ENCODE measurements around the gene PCYT1A. TPM values are rescaled to one million over a fixed set of nuclear protein-coding genes. Genes with fewer than 3 reads are reported as not detected.
A peak's percentile ranks its signal among the peaks of the same experiment; 100 is the strongest.

Gene PCYT1A
- total RNA-seq, 1 experiment from 2014 or later, result 91.2 TPM

DNA sequence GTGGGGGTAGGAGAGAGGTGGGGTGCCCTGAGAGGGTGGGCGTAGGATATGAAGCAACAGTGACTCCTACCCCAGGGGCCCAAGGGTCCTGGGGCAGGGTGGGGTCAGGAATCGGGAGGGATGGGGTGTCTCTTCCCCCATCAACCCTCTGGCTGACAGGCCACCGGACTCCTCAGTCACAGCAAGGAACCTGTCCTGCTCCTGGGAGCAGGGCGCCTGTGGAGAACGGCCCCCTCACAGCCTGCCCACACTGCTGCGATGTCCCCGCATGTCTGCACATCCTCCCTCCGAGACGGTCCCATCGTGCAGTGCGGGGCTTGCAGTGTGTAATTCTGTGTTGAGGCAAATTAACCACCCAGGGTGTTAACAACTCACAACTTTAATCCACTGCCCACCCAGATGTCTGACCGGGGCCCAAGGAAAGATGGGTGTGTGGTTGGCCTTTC is 48.0 kb upstream of the PCYT1A start:
- intact Hi-C loops (cut with micrococcal nuclease; ENCODE audit: unreplicated experiment), result loop anchor here (5.0 kb wide), 3 partner anchors 83 to 198 kb away; partner anchors contain the start of gene SLC51A
- Histone ChIP-seq H3K9me2 (ENCODE audit: insufficient read depth) (no peaks in the 10 kb centered on the region), H3K79me2 (ENCODE audit: low read depth) (peaks cover 84% of the 10 kb centered on the region), H3F3A (ENCODE audit: insufficient read depth, low read depth) (peaks cover 62% of the 10 kb centered on the region), H3K4me3 (peak overlapping the region; percentile 68), H3K9me3 (ENCODE audit: insufficient read depth, low read depth) (no peaks in the 10 kb centered on the region), H3K4me2 (peak overlapping the region; percentile 93), H4K20me1 (ENCODE audit: insufficient read depth) (peaks cover 26% of the 10 kb centered on the region), H3K27ac (peak overlapping the region; percentile 95), H3K27me3 (ENCODE audit: insufficient read depth, low read depth) (no peaks in the 10 kb centered on the region), H2AFZ (no peak overlapping the region), H3K36me3 (ENCODE audit: low read depth) (peaks cover 19% of the 10 kb centered on the region), H3K4me1 (replicated peaks; ENCODE audit: insufficient read depth) (peaks cover 43% of the 10 kb centered on the region)
- DNase-seq, result no peak
- ChIA-PET POLR2A (ENCODE audit: unreplicated experiment) (no interaction called here), CTCF (no interaction called here)
- no TSS peak for BruUV-seq (replicated peaks)
- TF ChIP-seq CTCF (conservative IDR thresholded peaks at IDR 0.05) (no peak), EZH2 (IDR thresholded peaks at IDR 0.05; ENCODE audit: low read depth) (no peak)

DNA sequence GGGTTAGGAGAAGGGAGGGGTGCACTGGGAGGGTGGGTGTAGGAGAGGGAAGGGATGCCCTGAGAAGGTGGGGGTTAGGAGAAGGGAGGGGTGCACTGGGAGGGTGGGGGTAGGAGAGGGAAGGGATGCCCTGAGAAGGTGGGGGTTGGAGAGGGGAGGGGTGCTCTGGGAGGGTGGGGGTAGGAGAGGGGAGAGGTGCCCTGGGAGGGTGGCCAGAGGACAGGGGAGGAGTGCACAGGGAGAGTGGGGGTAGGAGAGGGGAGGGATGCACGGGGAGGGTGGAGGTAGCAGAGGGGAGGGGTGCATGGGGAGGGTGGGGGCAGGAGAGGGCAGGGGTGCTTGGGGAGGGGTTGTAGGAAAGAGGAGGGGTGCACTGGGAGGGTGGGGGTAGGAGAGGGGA is 47.5 kb upstream of the PCYT1A start:
- ChIA-PET CTCF (no interaction called here), POLR2A (ENCODE audit: unreplicated experiment) (no interaction called here)
- Histone ChIP-seq H3K4me3 (no peak overlapping the region), H3K27me3 (ENCODE audit: insufficient read depth, low read depth) (no peaks in the 10 kb centered on the region), H3K9me2 (ENCODE audit: insufficient read depth) (no peaks in the 10 kb centered on the region), H3K27ac (no peak overlapping the region), H3K79me2 (ENCODE audit: low read depth) (peaks cover 84% of the 10 kb centered on the region), H3K36me3 (ENCODE audit: low read depth) (peaks cover 25% of the 10 kb centered on the region), H4K20me1 (ENCODE audit: insufficient read depth) (peaks cover 31% of the 10 kb centered on the region), H3K4me1 (replicated peaks; ENCODE audit: insufficient read depth) (peaks cover 37% of the 10 kb centered on the region), H2AFZ (no peak overlapping the region), H3K4me2 (no peak overlapping the region), H3K9me3 (ENCODE audit: insufficient read depth, low read depth) (no peaks in the 10 kb centered on the region), H3F3A (ENCODE audit: insufficient read depth, low read depth) (peaks cover 58% of the 10 kb centered on the region)
- no TSS peak for BruUV-seq (replicated peaks)
- DNase-seq, result no peak
- intact Hi-C loops (cut with micrococcal nuclease; ENCODE audit: unreplicated experiment), result loop anchor here (5.0 kb wide), 3 partner anchors 83 to 198 kb away; partner anchors contain the start of gene SLC51A
- TF ChIP-seq CTCF (conservative IDR thresholded peaks at IDR 0.05), result no peak
- no peak for TF ChIP-seq EZH2 (IDR thresholded peaks at IDR 0.05; ENCODE audit: low read depth)

DNA sequence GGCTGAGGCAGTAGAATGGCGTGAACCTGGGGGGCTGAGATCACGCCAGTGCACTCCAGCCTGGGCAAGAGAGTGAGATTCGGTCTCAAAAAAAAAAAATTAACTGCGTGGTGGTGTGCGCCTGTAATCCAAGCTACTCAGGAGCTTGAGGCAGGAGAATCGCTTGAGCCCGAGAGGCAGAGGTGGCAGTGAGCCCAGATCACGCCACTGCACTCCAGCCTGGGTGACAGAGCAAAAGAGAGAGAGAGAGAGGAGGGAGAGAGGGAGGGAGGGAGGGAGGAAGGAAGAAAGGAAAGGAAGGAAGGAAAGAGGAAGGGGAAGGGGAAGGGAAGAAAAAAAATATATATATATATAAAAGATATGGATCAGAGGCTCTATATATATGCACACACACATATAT is 44.6 kb upstream of the PCYT1A start:
- no TSS peak for BruUV-seq (replicated peaks)
- no peak overlapping the region for H3K27ac ChIP-seq
- ChIA-PET POLR2A (ENCODE audit: unreplicated experiment) (no interaction called here), CTCF (no interaction called here)
- no peak overlapping the region for H2AFZ ChIP-seq
- TF ChIP-seq CTCF (conservative IDR thresholded peaks at IDR 0.05) (no peak), EZH2 (IDR thresholded peaks at IDR 0.05; ENCODE audit: low read depth) (no peak)
- peaks cover 45% of the 10 kb centered on the region for H4K20me1 ChIP-seq (ENCODE audit: insufficient read depth)
- H3K4me1 ChIP-seq (replicated peaks; ENCODE audit: insufficient read depth), result peaks cover 22% of the 10 kb centered on the region
- DNase-seq, result no peak
- H3K27me3 ChIP-seq (ENCODE audit: insufficient read depth, low read depth), result no peaks in the 10 kb centered on the region
- H3K9me3 ChIP-seq (ENCODE audit: insufficient read depth, low read depth), result no peaks in the 10 kb centered on the region
- peaks cover 45% of the 10 kb centered on the region for H3F3A ChIP-seq (ENCODE audit: insufficient read depth, low read depth)
- H3K79me2 ChIP-seq (ENCODE audit: low read depth), result peaks cover 81% of the 10 kb centered on the region
- no peak overlapping the region for H3K4me2 ChIP-seq
- no peaks in the 10 kb centered on the region for H3K9me2 ChIP-seq (ENCODE audit: insufficient read depth)
- H3K4me3 ChIP-seq, result no peak overlapping the region
- intact Hi-C loops (cut with micrococcal nuclease; ENCODE audit: unreplicated experiment), result no loop called here
- H3K36me3 ChIP-seq (ENCODE audit: low read depth), result peaks cover 40% of the 10 kb centered on the region
